Activated T-helper 1 cell treated with anti-CD3 and anti-CD28 coated beads, Interleukin-12 subunit alpha, Interleukin-12 subunit beta, Interleukin-2, Interleukin-4 antibody, amounts not matched to agents 30 ng/mL and 10 ng/mL and 1 ng/mL, durations not matched to agents 14 hours and 24 hours and 36 hours (primary cell): ENCODE data around the gene ANKRD35. TPM values are rescaled to one million over a fixed set of nuclear protein-coding genes. Genes with fewer than 3 reads are reported as not detected.
"Not testable (repeated sequence)": the region's sequence is repeated elsewhere in the genome, so short reads cannot be mapped to it uniquely, and the experiment has no call there.

Experiments used
- DNase-seq: peaks from one replicate; pipeline ENCODE4 v3.0.0; 2021; ENCODE audit warnings: low spot score
- H3K27ac Mint-ChIP-seq: one replicate; pipeline ENCODE4 v1.8.0; 2021; ENCODE audit warnings: mild to moderate bottlenecking, mixed read lengths
- H3K27me3 Mint-ChIP-seq: one replicate; pipeline ENCODE4 v1.8.0; 2022; ENCODE audit warnings: mild to moderate bottlenecking, moderate library complexity, mixed read lengths; ENCODE audit not compliant: insufficient read depth
- H3K36me3 Mint-ChIP-seq: one replicate; pipeline ENCODE4 v1.8.0; 2021; ENCODE audit warnings: low read depth, mixed read lengths
- H3K4me1 Mint-ChIP-seq: one replicate; pipeline ENCODE4 v1.8.0; 2021; ENCODE audit warnings: low read depth, mixed read lengths
- H3K4me3 Mint-ChIP-seq: one replicate; pipeline ENCODE4 v1.8.0; 2021; ENCODE audit warnings: mild to moderate bottlenecking, moderate library complexity, mixed read lengths
- H3K9me3 Mint-ChIP-seq: one replicate; pipeline ENCODE4 v1.8.0; 2021; ENCODE audit warnings: mixed read lengths
- intact Hi-C: fragments of 100-400 bp; cut with micrococcal nuclease; formaldehyde crosslinking; loops from one replicate; pipeline ENCODE4 v1.15.1; 2024
- total RNA-seq: library from RNA; stranded (reverse); gene quantifications from 2 replicates; pipeline ENCODE4 v1.2.3, GENCODE V29; 2022

Gene ANKRD35, protein sequence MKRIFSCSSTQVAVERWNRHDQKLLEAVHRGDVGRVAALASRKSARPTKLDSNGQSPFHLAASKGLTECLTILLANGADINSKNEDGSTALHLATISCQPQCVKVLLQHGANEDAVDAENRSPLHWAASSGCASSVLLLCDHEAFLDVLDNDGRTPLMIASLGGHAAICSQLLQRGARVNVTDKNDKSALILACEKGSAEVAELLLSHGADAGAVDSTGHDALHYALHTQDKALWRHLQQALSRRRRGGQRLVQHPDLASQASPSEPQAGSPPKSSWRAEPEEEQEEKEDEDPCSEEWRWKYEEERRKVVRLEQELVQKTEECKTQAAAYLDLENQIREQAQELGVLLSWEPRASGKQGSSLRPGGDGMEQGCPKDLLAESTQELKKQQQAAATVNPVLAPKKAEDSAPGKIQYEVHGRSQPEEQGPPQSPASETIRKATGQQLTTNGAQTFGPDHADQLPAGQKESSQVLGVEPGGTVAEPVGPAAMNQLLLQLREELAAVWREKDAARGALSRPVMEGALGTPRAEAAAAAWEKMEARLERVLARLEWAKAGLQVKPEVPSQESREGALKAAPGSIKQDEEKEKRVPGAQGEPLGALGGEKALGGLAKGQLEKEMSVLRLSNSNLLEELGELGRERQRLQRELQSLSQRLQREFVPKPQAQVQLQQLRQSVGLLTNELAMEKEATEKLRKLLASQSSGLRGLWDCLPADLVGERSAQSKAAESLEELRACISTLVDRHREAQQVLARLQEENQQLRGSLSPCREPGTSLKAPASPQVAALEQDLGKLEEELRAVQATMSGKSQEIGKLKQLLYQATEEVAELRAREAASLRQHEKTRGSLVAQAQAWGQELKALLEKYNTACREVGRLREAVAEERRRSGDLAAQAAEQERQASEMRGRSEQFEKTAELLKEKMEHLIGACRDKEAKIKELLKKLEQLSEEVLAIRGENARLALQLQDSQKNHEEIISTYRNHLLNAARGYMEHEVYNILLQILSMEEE
- 0.37 and 0.52 TPM in 2 replicates for total RNA-seq

DNA sequence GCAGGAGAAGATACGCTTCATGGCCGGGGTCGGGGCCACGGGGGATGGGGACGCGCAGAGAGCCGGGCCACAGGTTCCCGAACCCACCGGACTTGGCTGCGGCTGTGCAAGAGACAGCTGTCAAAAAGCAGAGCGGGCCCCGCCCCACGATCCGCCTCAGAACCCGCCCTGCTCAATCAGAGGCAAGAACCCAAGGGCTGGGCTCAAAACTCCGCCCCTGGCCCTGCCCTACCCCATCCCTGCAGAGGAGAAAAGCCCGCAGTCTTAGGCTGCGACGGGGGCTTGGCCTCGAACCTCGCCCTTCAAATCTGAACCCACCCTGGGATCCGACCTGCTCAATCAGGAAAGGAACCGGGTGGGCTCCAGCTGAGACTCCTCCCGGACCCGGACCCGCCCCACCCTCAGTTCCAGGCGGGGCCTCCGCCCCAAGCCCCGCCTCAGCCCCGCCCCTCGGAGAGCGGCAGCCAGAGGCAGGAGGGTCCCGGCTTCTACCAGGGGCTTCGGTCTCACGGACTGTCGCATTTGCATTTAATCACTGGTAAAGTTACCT is at the start of gene ANKRD35:
Gene ANKRD35, minus strand, starts transcription at position 129 of the 550 bp plus-strand sequence. Its CDS starts 108 bp downstream, at position 21.
- H3K4me1 Mint-ChIP-seq = peaks cover 25% of the 10 kb centered on the region
- no peak within 1 kb of the TSS for H3K27ac Mint-ChIP-seq

DNA sequence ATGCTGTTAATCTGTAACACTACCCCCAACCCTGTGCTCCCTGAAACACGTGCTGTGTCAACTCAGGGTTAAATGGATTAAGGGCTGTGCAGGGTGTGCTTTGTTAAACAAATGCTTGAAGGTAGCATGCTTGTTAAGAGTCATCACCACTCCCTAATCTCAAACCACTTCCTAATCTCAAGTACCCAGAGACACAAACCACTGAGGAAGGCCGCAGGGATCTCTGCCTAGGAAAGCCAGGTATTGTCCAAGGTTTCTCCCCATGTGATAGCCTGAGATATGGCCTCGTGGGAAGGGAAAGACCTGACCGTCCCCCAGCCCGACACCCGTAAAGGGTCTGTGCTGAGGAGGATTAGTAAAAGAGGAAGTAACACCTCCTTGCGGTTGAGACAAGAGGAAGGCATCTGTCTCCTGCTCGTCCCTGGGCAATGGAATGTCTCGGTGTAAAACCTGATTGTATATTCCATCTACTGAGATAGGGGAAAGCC is 46.9 kb upstream of the ANKRD35 start:
- DNase-seq, intact Hi-C loops: not testable (repeated sequence)
- H3K27ac Mint-ChIP-seq = peak overlapping the region; percentile 69

More for the DNA sequence above, at the start of gene ANKRD35:
- DNase-seq = peak; percentile 84
- H3K27me3 Mint-ChIP-seq = peaks cover 35% of the 10 kb centered on the region
- H3K4me3 Mint-ChIP-seq = peak within 1 kb of the TSS; percentile 78
- no peaks in the 10 kb centered on the region for H3K36me3 Mint-ChIP-seq
- intact Hi-C loops = loop anchor here (1.0 to 2.0 kb wide), 4 partner anchors 28 to 73 kb away; partner anchors contain the start of genes LIX1L, NUDT17 and PEX11B
- no peaks in the 10 kb centered on the region for H3K9me3 Mint-ChIP-seq

DNA sequence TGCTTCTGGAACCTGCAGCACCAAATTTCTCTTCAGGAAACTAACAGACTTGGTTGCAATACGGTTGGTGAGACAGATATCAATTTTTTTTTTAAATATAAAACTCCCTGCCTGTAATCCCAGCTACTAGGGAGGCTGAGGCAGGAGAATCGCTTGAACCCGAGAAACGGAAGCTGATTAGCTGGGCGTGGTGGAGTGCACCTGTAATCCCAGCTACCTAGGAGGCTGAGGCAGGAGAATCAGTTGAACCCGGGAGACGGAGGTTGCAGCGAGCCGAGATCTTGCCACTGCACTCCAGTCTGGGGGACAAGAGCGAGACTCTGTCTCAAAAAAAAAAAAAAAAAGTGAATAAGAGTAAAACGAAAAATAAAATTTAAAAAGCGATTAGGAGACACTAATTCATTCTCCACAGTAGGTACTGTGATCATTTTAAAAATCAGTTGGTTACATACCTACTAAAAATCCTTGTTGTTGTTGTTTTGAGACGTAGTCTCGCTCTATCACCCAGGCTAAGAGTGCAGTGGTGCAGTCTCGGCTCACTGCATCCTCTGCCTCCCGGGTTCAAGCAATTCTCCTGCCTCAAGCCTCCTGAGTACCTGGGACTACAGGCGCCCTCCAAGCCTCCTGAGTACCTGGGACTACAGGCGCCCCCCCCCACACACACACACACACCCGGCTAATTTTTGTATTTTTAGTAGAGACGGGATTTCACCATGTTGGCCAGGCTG is 42.4 kb upstream of the ANKRD35 start:
- Mint-ChIP-seq H3K27ac (peak overlapping the region; percentile 20), H3K4me3 (no peak overlapping the region), H3K9me3 (no peaks in the 10 kb centered on the region), H3K4me1 (peaks cover 19% of the 10 kb centered on the region), H3K27me3 (no peaks in the 10 kb centered on the region), H3K36me3 (peaks cover 6% of the 10 kb centered on the region)
- intact Hi-C loops = loop anchor here (1.0 to 2.0 kb wide), 6 partner anchors 10 to 70 kb away; partner anchors contain the start of genes ANKRD34A, ITGA10, PEX11B and POLR3GL
- DNase-seq = no peak

More for the DNA sequence above, 46.9 kb upstream of the ANKRD35 start:
- peak overlapping the region; percentile 58 for H3K4me3 Mint-ChIP-seq
- peaks cover 24% of the 10 kb centered on the region for H3K36me3 Mint-ChIP-seq
- not testable (repeated sequence) for H3K9me3 Mint-ChIP-seq, H3K27me3 Mint-ChIP-seq
- peaks cover 18% of the 10 kb centered on the region for H3K4me1 Mint-ChIP-seq

DNA sequence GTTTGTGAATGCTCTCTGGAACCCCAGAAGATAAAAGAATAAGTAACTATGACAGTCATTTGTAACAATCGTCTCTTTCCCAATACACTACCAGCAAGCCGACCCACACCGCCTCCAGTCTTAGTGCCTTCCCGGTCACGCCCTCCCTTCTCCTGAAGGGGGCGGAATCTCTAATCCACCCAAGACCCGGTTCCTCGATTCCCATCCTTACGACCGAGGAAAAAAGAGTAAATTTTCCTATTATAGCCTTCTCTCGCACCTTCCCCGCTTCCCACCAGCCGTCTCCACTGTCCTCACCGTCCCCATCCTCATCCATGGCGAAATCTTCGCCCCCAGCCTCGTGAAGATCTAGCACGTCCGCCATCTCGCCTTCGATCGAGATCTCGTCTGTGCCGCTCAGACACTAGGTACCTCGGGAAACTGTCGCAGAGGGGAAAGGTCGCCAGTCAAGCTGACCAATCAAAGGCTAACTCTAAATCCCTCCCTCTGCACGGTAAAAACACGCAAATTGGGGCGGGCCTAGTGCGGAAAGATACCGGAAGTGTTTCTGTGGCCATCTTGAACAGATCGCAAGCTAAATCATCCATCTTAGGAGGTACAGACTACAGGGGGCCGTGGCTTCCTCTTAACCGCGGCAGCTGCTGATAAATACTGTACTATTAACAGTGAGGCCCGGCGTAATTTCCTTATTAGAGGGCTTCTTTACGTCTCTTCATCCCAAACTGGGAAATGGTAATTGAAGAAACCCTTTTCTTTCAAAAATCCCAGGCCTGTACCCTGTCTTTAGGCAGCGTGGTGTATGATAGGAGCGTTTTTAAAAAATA is 41.6 kb upstream of the ANKRD35 start, which contains the start of gene RBM8A:
Gene RBM8A, minus strand, starts transcription at position 422 of the 824 bp plus-strand sequence. Its CDS starts 58 bp downstream, at position 364.
- intact Hi-C loops = loop anchor here (1.0 to 2.0 kb wide), 6 partner anchors 9 to 69 kb away; partner anchors contain the start of genes ANKRD34A, ITGA10, PEX11B and POLR3GL
- H3K9me3 Mint-ChIP-seq = no peaks in the 10 kb centered on the region
- peak; percentile 93 for DNase-seq
- H3K4me1 Mint-ChIP-seq = peaks cover 11% of the 10 kb centered on the region
- H3K27me3 Mint-ChIP-seq = no peaks in the 10 kb centered on the region
- no peak within 1 kb of the TSS for H3K4me3 Mint-ChIP-seq
- peak within 1 kb of the TSS; percentile 20 for H3K27ac Mint-ChIP-seq
- peaks cover 8% of the 10 kb centered on the region for H3K36me3 Mint-ChIP-seq

DNA sequence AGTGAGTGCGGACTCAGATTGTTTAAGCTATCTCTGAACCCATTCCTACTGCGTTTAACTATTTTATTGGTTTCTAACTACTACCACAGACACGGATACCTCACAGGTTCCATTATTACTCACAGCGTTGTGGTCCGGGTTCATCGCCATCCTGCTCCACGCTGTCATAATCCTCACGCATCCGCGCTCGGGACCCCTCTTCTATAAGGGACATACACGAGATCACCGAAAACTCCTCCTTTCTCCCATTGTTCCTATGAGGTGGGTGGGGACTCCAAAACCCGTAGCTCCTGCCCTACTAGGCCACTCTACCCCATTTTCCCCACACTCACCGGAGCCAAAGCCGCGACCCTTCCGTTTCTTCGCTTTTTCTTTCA is 41.0 kb upstream of the ANKRD35 start:
- peak; percentile 24 for DNase-seq
- Mint-ChIP-seq H3K9me3 (no peaks in the 10 kb centered on the region), H3K36me3 (peaks cover 8% of the 10 kb centered on the region), H3K27ac (no peak overlapping the region), H3K4me3 (no peak overlapping the region), H3K27me3 (no peaks in the 10 kb centered on the region), H3K4me1 (peaks cover 9% of the 10 kb centered on the region)
- intact Hi-C loops = loop anchor here (1.0 to 2.0 kb wide), 6 partner anchors 8 to 68 kb away; partner anchors contain the start of genes ANKRD34A, ITGA10, PEX11B and POLR3GL

DNA sequence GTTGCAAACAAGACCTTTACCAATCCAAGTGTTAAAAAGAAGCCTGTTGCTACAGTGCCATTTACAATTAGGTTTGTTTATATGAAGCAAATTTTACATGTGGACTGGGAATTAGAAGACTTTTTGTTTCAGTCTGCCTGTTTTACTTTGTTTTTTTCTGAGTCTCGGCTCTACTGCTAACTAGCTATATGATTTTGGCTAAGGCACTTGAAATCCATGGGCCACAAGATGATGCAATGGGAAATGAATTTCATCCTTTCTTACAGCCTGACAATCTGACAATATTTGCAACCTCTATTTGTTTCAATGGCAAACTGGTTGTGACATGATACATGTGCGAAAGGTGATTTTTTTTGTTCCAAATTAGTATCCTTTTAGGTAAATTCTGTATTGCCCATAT is 36.6 kb upstream of the ANKRD35 start:
- no peaks in the 10 kb centered on the region for H3K9me3 Mint-ChIP-seq
- no peaks in the 10 kb centered on the region for H3K27me3 Mint-ChIP-seq
- no peak overlapping the region for H3K27ac Mint-ChIP-seq
- no peak overlapping the region for H3K4me3 Mint-ChIP-seq
- DNase-seq = no peak
- H3K36me3 Mint-ChIP-seq = peaks cover 16% of the 10 kb centered on the region
- intact Hi-C loops = no loop called here
- H3K4me1 Mint-ChIP-seq = peaks cover 38% of the 10 kb centered on the region

DNA sequence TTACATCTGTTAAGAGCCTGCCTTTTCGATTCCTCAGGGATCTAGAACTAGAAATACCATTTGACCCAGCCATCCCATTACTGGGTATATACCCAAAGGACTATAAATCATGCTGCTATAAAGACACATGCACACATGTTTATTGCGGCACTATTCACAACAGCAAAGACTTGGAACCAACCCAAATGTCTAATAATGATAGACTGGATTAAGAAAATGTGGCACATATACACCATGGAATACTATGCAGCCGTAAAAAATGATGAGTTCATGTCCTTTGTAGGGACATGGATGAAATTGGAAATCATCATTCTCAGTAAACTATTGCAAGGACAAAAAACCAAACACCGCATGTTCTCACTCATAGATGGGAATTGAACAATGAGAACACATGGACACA is 34.6 kb upstream of the ANKRD35 start:
- Mint-ChIP-seq H3K36me3 (peaks cover 28% of the 10 kb centered on the region), H3K4me3 (peak overlapping the region; percentile 88), H3K4me1 (peaks cover 41% of the 10 kb centered on the region)
- H3K27ac Mint-ChIP-seq, intact Hi-C loops, H3K27me3 Mint-ChIP-seq, H3K9me3 Mint-ChIP-seq, DNase-seq: not testable (repeated sequence)

DNA sequence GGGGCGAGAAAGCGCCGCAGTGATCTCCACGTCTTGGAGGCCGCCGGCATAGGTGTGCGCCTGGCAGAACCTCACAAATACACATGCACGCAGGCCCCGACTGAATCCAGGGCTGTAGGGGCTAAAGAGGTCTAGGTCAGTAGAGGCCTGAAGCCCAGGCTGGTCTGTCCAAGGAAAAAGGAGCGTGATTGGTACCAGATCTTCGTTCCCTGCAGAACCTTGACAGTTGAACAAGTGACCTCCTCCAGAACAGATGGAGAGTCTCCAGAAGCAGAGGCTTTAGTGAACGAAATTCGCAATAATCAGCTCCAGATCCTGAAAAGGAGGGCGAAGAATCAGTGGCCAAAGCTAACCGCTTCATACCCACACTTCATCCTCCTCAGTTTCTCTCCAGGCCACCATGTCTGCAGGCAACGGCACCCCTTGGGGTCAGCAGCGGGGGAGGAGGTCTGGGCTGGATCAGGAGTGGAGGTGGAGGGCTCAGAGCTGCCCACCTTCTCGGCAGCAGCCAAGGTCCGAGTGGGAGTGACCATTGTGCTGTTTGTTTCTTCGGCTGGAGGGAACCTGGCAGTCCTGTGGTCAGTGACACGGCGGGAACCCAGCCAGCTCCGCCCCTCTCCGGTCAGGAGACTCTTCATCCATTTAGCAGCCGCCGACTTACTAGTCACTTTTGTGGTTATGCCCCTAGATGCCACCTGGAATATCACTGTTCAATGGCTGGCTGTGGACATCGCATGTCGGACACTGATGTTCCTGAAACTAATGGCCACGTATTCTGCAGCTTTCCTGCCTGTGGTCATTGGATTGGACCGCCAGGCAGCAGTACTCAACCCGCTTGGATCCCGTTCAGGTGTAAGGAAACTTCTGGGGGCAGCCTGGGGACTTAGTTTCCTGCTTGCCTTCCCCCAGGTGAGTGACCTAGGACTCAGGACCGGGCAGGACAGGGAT is 33.6 kb upstream of the ANKRD35 start:
- no peaks in the 10 kb centered on the region for H3K27me3 Mint-ChIP-seq
- no peaks in the 10 kb centered on the region for H3K9me3 Mint-ChIP-seq
- peak overlapping the region; percentile 91 for H3K27ac Mint-ChIP-seq
- peaks cover 32% of the 10 kb centered on the region for H3K36me3 Mint-ChIP-seq
- peaks cover 41% of the 10 kb centered on the region for H3K4me1 Mint-ChIP-seq
- intact Hi-C loops = loop anchor here (1.0 to 2.0 kb wide), 5 partner anchors 8 to 74 kb away; partner anchors contain the start of genes ANKRD34A, ANKRD35, NUDT17 and POLR3GL
- DNase-seq = no peak
- H3K4me3 Mint-ChIP-seq = peak overlapping the region; percentile 88

DNA sequence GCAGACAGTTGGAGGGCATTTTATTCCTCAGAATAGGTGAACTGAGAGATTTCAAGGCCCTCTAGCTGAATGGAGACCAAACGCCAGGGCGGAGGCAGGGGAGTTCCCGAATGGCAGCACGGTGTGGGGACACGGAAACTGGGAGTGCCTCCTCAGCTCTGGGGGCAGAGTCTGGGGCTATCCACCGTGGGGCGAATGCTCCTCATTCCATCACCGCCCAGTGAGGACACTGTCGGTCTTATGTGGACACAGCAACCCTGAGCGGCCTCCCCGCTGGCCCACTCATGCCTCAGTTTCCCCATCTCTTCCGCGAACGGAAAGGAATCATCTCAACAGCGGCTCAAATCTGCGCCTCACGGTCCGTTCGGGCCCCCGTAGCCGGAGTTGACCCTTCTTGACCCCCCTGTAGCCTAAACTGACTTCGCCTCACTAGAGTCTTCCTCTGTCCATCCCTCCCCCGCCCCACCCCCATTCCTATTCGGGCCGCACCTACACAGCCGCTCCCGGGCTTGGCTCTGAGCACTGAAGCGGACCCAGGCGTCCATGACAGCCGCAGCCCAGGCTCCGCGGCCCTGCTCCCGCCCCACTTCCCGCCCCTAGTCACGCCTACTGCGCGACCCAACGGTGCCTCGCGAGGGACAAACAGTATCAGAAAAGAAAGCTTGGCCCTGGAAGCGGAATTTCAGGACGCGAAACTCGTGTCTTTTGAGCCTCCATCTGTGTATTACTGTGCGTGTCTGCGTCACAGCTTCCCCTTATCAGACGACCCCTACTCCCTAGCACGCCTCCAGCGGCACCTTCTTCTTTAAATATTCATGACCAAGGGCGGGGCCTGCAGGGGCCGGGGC is 32.7 kb upstream of the ANKRD35 start, which contains the start of gene PEX11B:
Gene PEX11B, minus strand, starts transcription at position 574 of the 848 bp plus-strand sequence. Its CDS starts 29 bp downstream, at position 545.
- Mint-ChIP-seq H3K4me3 (peak within 1 kb of the TSS; percentile 88), H3K27ac (peak within 1 kb of the TSS; percentile 91), H3K9me3 (no peaks in the 10 kb centered on the region), H3K27me3 (no peaks in the 10 kb centered on the region), H3K4me1 (peaks cover 41% of the 10 kb centered on the region), H3K36me3 (peaks cover 31% of the 10 kb centered on the region)
- intact Hi-C loops = loop anchor here (1.0 to 2.0 kb wide), 5 partner anchors 9 to 74 kb away; partner anchors contain the start of genes ANKRD34A, ANKRD35, NUDT17 and POLR3GL
- peak; percentile 87 for DNase-seq
